Nephron (organoid): ENCODE data around the gene C1orf21.
A peak's percentile ranks its signal among the peaks of the same experiment; 100 is the strongest.

ENCODE experiments used
- H3K27ac Mint-ChIP-seq, 3 experiments: 2 replicates each; pipeline ENCODE4 v1.8.0; 2020; ENCODE audit warnings: mixed read lengths in 3 of 3, mild to moderate bottlenecking in 2 of 3, moderate library complexity in 1 of 3
- H3K27me3 Mint-ChIP-seq: 2 replicates; pipeline ENCODE4 v1.8.0; 2021; ENCODE audit warnings: low read depth, mild to moderate bottlenecking, moderate library complexity, mixed read lengths
- H3K36me3 Mint-ChIP-seq: 2 replicates; pipeline ENCODE4 v1.8.0; 2020; ENCODE audit warnings: low read depth, mixed read lengths
- H3K4me1 Mint-ChIP-seq: 2 replicates; pipeline ENCODE4 v1.8.0; 2020; ENCODE audit warnings: mixed read lengths
- H3K4me3 Mint-ChIP-seq, 3 experiments: 2 replicates each; pipeline ENCODE4 v1.8.0; 2020; ENCODE audit warnings: mild to moderate bottlenecking in 3 of 3, mixed read lengths in 3 of 3, moderate library complexity in 2 of 3
- H3K9me3 Mint-ChIP-seq: 2 replicates; pipeline ENCODE4 v1.8.0; 2020; ENCODE audit warnings: mixed read lengths
- TF ChIP-seq, protein P1 (sequence below), 3 experiments: fragments of 200-600 bp; sonication (generic); IDR thresholded peaks; one replicate each; pipeline ENCODE4 v1.5.0; 2021; ENCODE audit warnings: antibody characterized with exemption in 3 of 3; ENCODE audit not compliant: unreplicated experiment in 3 of 3

C1orf21 gene

DNA sequence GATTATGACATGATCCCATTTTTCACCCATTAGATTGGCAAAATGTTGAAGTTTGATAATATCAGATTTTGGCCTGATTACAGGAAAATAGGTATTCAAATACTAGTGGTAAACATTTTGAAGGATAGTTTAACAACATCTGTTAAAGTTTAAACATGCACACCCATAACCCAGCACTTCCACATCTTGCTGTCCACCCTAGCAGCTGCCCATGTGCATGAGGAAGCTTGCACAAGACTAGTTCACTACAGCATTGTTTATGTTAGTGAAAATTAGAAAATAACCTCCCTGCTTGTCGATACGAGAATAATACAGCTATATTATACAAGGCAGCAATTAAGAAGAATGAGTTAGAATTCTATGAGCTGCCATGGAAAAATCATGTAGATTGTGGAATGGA is 127.6 kb downstream of the C1orf21 start:
- H3K27ac Mint-ChIP-seq = no peak overlapping the region
- no peak overlapping the region for H3K4me3 Mint-ChIP-seq
- TF ChIP-seq, protein P1, sequence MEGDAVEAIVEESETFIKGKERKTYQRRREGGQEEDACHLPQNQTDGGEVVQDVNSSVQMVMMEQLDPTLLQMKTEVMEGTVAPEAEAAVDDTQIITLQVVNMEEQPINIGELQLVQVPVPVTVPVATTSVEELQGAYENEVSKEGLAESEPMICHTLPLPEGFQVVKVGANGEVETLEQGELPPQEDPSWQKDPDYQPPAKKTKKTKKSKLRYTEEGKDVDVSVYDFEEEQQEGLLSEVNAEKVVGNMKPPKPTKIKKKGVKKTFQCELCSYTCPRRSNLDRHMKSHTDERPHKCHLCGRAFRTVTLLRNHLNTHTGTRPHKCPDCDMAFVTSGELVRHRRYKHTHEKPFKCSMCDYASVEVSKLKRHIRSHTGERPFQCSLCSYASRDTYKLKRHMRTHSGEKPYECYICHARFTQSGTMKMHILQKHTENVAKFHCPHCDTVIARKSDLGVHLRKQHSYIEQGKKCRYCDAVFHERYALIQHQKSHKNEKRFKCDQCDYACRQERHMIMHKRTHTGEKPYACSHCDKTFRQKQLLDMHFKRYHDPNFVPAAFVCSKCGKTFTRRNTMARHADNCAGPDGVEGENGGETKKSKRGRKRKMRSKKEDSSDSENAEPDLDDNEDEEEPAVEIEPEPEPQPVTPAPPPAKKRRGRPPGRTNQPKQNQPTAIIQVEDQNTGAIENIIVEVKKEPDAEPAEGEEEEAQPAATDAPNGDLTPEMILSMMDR (IDR thresholded peaks at IDR 0.05; ENCODE audit: unreplicated experiment in 3 of 3) = no peak
- H3K27me3 Mint-ChIP-seq = no peaks in the 10 kb centered on the region
- H3K9me3 Mint-ChIP-seq = no peaks in the 10 kb centered on the region
- H3K36me3 Mint-ChIP-seq = peaks cover 11% of the 10 kb centered on the region
- peaks cover 24% of the 10 kb centered on the region for H3K4me1 Mint-ChIP-seq

DNA sequence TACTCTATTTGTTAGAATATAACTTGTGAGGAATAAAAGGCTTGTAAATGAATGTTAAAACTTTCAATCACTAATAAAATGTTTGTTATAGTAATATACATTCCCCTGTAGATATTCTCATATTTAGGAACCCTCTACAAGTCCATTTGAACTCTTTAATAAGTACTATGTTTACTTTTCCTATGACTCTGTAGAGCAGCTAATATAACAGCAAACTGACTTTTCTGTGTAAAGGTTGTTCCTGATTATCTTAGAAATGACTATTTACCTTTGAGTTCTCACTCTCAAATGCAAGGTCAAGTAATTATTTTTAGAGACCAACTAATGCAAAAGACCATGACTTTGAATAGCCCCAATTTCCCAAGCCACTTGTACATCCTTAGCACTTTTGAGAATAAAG is 130.3 kb downstream of the C1orf21 start:
- no peaks in the 10 kb centered on the region for H3K9me3 Mint-ChIP-seq
- H3K36me3 Mint-ChIP-seq = peaks cover 7% of the 10 kb centered on the region
- no peak overlapping the region for H3K4me3 Mint-ChIP-seq
- TF ChIP-seq, protein P1 (IDR thresholded peaks at IDR 0.05; ENCODE audit: unreplicated experiment in 3 of 3) = no peak
- peaks cover 31% of the 10 kb centered on the region for H3K4me1 Mint-ChIP-seq
- H3K27me3 Mint-ChIP-seq = no peaks in the 10 kb centered on the region
- H3K27ac Mint-ChIP-seq = peak overlapping the region in 1 of 3 experiments; percentile 14

DNA sequence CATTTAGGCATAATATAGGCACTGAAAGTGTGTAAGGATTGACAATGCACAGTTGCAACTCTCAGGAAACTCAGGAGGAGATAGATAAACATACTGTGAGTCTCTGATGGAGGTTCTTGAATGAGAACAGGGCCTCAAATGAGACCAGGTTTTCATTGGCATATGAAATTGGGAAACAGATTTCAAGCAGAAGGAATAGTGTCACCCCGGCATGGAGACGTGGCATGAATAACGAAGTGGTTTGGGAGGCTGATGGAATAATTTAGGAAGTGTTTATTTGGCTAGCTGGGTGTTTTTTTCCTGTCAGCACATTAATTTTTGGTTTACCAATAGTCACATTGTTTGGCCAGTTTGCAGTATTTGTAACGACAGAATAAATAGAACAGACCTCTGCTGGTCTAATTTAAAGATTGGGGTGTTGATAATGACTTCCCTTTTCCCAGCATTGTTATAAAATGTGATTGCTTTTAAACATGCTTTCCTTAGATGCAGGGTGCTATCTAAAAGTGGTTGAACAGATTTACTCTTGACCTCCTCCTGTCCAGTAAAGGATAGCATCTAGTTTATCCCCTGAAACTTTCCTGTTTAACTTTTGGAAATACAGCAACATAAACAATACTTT is 132.0 kb downstream of the C1orf21 start:
- Mint-ChIP-seq H3K4me1 (peaks cover 31% of the 10 kb centered on the region), H3K36me3 (peaks cover 5% of the 10 kb centered on the region), H3K27ac (peak overlapping the region in 1 of 3 experiments; percentile 66), H3K27me3 (no peaks in the 10 kb centered on the region), H3K4me3 (no peak overlapping the region), H3K9me3 (no peaks in the 10 kb centered on the region)
- TF ChIP-seq, protein P1 (IDR thresholded peaks at IDR 0.05; ENCODE audit: unreplicated experiment in 3 of 3) = no peak

DNA sequence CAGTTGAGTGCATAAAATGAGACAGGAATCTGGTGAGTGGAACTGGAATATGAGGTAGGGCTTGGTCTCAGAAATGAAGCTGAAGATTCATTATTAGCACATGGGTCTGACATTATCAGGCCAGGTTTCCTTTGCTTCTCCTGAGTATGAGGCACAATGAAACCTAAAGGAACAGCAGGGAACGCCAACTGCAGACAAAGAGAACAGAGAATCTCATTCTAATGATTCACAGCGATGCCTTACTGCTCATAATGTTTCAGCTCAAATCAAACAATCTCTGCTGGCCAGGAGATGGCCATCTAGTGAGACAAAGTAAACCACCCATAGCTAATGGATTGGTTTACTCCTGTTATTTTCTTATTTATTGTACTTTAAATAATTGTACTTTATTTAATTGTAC is 133.5 kb downstream of the C1orf21 start:
- no peaks in the 10 kb centered on the region for H3K9me3 Mint-ChIP-seq
- TF ChIP-seq, protein P1 (IDR thresholded peaks at IDR 0.05; ENCODE audit: unreplicated experiment in 3 of 3) = no peak
- H3K36me3 Mint-ChIP-seq = peaks cover 5% of the 10 kb centered on the region
- H3K27me3 Mint-ChIP-seq = no peaks in the 10 kb centered on the region
- peak overlapping the region in 1 of 3 experiments; percentile 66 for H3K27ac Mint-ChIP-seq
- peaks cover 31% of the 10 kb centered on the region for H3K4me1 Mint-ChIP-seq
- no peak overlapping the region for H3K4me3 Mint-ChIP-seq

DNA sequence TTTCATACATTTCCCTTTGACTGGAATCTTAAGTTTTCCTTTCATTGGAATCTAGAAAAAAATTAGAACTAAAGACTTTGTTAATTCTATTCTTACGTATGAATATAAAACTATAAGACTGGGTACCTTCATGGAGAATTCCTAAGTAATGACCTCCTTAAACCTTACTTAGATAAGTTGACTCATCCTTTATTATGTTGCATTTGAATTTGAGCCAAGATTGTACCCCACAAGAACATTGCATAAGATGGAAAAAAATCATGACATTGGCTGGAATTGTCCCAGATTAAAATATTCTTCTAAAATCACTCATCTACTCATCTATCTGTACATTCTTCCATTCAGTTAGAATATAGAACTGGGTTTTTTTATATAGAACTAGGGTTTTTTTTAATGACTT is 137.4 kb downstream of the C1orf21 start:
- TF ChIP-seq, protein P1 (IDR thresholded peaks at IDR 0.05; ENCODE audit: unreplicated experiment in 3 of 3) = no peak
- no peak overlapping the region for H3K27ac Mint-ChIP-seq
- H3K4me1 Mint-ChIP-seq = peaks cover 10% of the 10 kb centered on the region
- H3K4me3 Mint-ChIP-seq = no peak overlapping the region
- H3K9me3 Mint-ChIP-seq = no peaks in the 10 kb centered on the region
- no peaks in the 10 kb centered on the region for H3K27me3 Mint-ChIP-seq
- H3K36me3 Mint-ChIP-seq = no peaks in the 10 kb centered on the region

DNA sequence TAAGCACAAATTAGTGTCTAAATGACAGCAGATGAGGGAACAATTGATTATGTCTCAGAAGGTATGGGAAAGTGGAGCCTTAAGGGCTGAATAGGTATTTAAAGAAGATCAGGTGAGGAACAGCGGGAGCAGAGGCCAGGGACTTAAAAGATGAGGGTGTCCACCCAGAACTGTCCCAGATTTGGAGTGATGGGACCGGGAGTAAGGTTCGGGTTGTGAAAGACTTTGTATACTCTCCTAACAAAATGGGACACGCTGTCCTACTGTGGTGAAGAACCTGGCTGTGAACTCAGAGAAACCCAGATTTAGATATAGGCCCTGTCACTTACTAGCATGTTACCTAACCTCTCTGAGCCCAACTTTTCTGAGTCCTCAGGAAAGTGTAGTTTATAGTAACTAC is 140.6 kb downstream of the C1orf21 start:
- no peak overlapping the region for H3K4me3 Mint-ChIP-seq
- no peaks in the 10 kb centered on the region for H3K36me3 Mint-ChIP-seq

More for the DNA sequence above, 140.6 kb downstream of the C1orf21 start:
- H3K4me1 Mint-ChIP-seq = peaks cover 6% of the 10 kb centered on the region
- H3K9me3 Mint-ChIP-seq = no peaks in the 10 kb centered on the region
- TF ChIP-seq, protein P1 (IDR thresholded peaks at IDR 0.05; ENCODE audit: unreplicated experiment in 3 of 3) = no peak
- H3K27me3 Mint-ChIP-seq = no peaks in the 10 kb centered on the region
- no peak overlapping the region for H3K27ac Mint-ChIP-seq
